Fibroblast of lung (primary cell): ENCODE measurements around the gene IGBP1. TPM values are rescaled to one million over a fixed set of nuclear protein-coding genes. Genes with fewer than 3 reads are reported as not detected.

ENCODE experiments used
- DNase-seq, 2 donors: peaks; one replicate each; pipeline versions ENCODE4 v3.0.0 to v3.0.0-alpha.2; 2010; ENCODE audit warnings: low read depth in 2 of 2
- H2AFZ ChIP-seq: 2 replicates; pipeline ENCODE4 v1.5.1; 2012; ENCODE audit warnings: low read length, control low read depth, inconsistent platforms
- H3K27ac ChIP-seq: 2 replicates; pipeline ENCODE4 v1.5.1; 2011; ENCODE audit warnings: low read length, control low read depth; ENCODE audit not compliant: insufficient read depth
- H3K27me3 ChIP-seq: 2 replicates; pipeline ENCODE4 v1.5.1; 2011; ENCODE audit warnings: mild to moderate bottlenecking, low read length; ENCODE audit not compliant: control insufficient read depth, insufficient read depth
- H3K36me3 ChIP-seq: 2 replicates; pipeline ENCODE4 v1.5.1; 2011; ENCODE audit warnings: low read length; ENCODE audit not compliant: control insufficient read depth, insufficient read depth
- H3K4me1 ChIP-seq: 2 replicates; pipeline ENCODE4 v1.5.1; 2011; ENCODE audit warnings: low read length; ENCODE audit not compliant: control insufficient read depth, insufficient read depth; ENCODE audit errors: extremely low read depth
- H3K4me2 ChIP-seq: 2 replicates; pipeline ENCODE4 v1.5.1; 2011; ENCODE audit warnings: low read length, control low read depth; ENCODE audit not compliant: insufficient read depth; ENCODE audit errors: extremely low read depth
- H3K4me3 ChIP-seq, 4 experiments: fragments of 200-600 bp in 1 of 4; sonication (generic) in 1 of 4; replicated peaks in 1 of 4; 2 replicates each; pipeline ENCODE4 v1.5.1; 2011 to 2016; ENCODE audit warnings: low read length in 4 of 4, low read depth in 3 of 4, mild to moderate bottlenecking in 3 of 4, control low read depth in 2 of 4, inconsistent platforms in 1 of 4, mixed read lengths in 1 of 4; ENCODE audit not compliant: insufficient read depth in 1 of 4; ENCODE audit errors: control extremely low read depth in 1 of 4
- H3K79me2 ChIP-seq: 2 replicates; pipeline ENCODE4 v1.5.1; 2012; ENCODE audit warnings: mild to moderate bottlenecking, low read length, inconsistent platforms; ENCODE audit not compliant: control insufficient read depth, insufficient read depth
- H3K9ac ChIP-seq: 2 replicates; pipeline ENCODE4 v1.5.1; 2011; ENCODE audit warnings: mild to moderate bottlenecking, low read length, control low read depth; ENCODE audit not compliant: insufficient read depth
- H3K9me3 ChIP-seq: 2 replicates; pipeline ENCODE4 v1.5.1; 2012; ENCODE audit warnings: low read depth, low read length; ENCODE audit not compliant: control insufficient read depth, insufficient read depth
- H4K20me1 ChIP-seq: 2 replicates; pipeline ENCODE4 v1.5.1; 2011; ENCODE audit warnings: low read length; ENCODE audit not compliant: control insufficient read depth, insufficient read depth; ENCODE audit errors: extremely low read depth
- CTCF ChIP-seq, 2 donors: IDR thresholded peaks in 1 of 2; conservative IDR thresholded peaks in 1 of 2; 1 replicate in 1 of 2; 2 replicates in 1 of 2; pipeline ENCODE4 v1.5.1; 2011 to 2012; ENCODE audit warnings: low read length in 2 of 2, control low read depth in 1 of 2, inconsistent platforms in 1 of 2, low read depth in 1 of 2, mild to moderate bottlenecking in 1 of 2
- EZH2 ChIP-seq: IDR thresholded peaks from 2 replicates; pipeline ENCODE4 v1.5.1; 2012; ENCODE audit warnings: low read length, control low read depth, mild to moderate bottlenecking; ENCODE audit errors: missing control alignments
- polyA plus RNA-seq, 2 donors: library from polyadenylated mRNA; depleted of rRNA in 1 of 2; stranded (reverse) in 1 of 2; unstranded in 1 of 2; fragments of >200 nt; gene quantifications; 2 replicates each; pipeline ENCODE4 v1.2.1, GENCODE V29; 2011 to 2012; ENCODE audit warnings: missing spikeins in 1 of 2
- total RNA-seq: library from RNA; depleted of rRNA; stranded (reverse); fragments of >200 nt; gene quantifications from 2 replicates; pipeline ENCODE4 v1.2.1, GENCODE V29; 2014

IGBP1 gene
- total and polyA plus RNA-seq, 2 donors (not counting 1 experiment from before 2014, with no cell fraction given) = 67.2 to 81.1 TPM

- Histone ChIP-seq H3K36me3 (no peaks in the 10 kb centered on the region), H3K27ac (no peak overlapping the region), H3K79me2 (no peaks in the 10 kb centered on the region), H3K27me3 (no peaks in the 10 kb centered on the region), H2AFZ (no peak overlapping the region), H3K4me3 (no peak overlapping the region), H3K9ac (no peak overlapping the region), H3K9me3 (no peaks in the 10 kb centered on the region), H4K20me1 (no peaks in the 10 kb centered on the region), H3K4me2 (no peak overlapping the region), H3K4me1 (peaks cover 7% of the 10 kb centered on the region)
- DNase-seq = no peak
- TF ChIP-seq EZH2 (no peak), CTCF (conservative IDR thresholded peaks at IDR 0.05 in 1 of 2, IDR thresholded peaks at IDR 0.05 in 1 of 2; ENCODE audit: low read depth in 1 of 2, low read length in 2 of 2) (no peak)
These were observed 44.5 kb upstream of the IGBP1 start for GRCh38 chrX:70088751-70089150.

- peak overlapping the region; percentile 25 for H3K4me2 ChIP-seq
- no peak overlapping the region for H3K9ac ChIP-seq
- no peaks in the 10 kb centered on the region for H3K9me3 ChIP-seq
- H3K4me1 ChIP-seq = peaks cover 7% of the 10 kb centered on the region
- no peaks in the 10 kb centered on the region for H4K20me1 ChIP-seq
- no peaks in the 10 kb centered on the region for H3K27me3 ChIP-seq
- H3K36me3 ChIP-seq = no peaks in the 10 kb centered on the region
- H3K27ac ChIP-seq = peak overlapping the region; percentile 57
- DNase-seq = peak; percentile 5 to 16
- peak overlapping the region; percentile 27 for H2AFZ ChIP-seq
- H3K79me2 ChIP-seq = no peaks in the 10 kb centered on the region
- H3K4me3 ChIP-seq = no peak overlapping the region
- TF ChIP-seq EZH2 = no peak
- no peak for TF ChIP-seq CTCF (conservative IDR thresholded peaks at IDR 0.05 in 1 of 2, IDR thresholded peaks at IDR 0.05 in 1 of 2; ENCODE audit: low read depth in 1 of 2, low read length in 2 of 2)
These were observed 43.5 kb upstream of the IGBP1 start for GRCh38 chrX:70089604-70090297.

- no peak overlapping the region for H3K4me3 ChIP-seq
- DNase-seq = no peak
- H3K36me3 ChIP-seq = no peaks in the 10 kb centered on the region
- H3K79me2 ChIP-seq = no peaks in the 10 kb centered on the region
- TF ChIP-seq EZH2 = no peak
- TF ChIP-seq CTCF (conservative IDR thresholded peaks at IDR 0.05 in 1 of 2, IDR thresholded peaks at IDR 0.05 in 1 of 2; ENCODE audit: low read depth in 1 of 2, low read length in 2 of 2) = no peak
- H3K9ac ChIP-seq = no peak overlapping the region
- H3K27me3 ChIP-seq = no peaks in the 10 kb centered on the region
- H3K27ac ChIP-seq = no peak overlapping the region
- no peak overlapping the region for H3K4me2 ChIP-seq
- no peak overlapping the region for H2AFZ ChIP-seq
- H3K4me1 ChIP-seq = peaks cover 7% of the 10 kb centered on the region
- no peaks in the 10 kb centered on the region for H4K20me1 ChIP-seq
- no peaks in the 10 kb centered on the region for H3K9me3 ChIP-seq
These were observed 41.0 kb upstream of the IGBP1 start for GRCh38 chrX:70092247-70092646.
